NCI-H510A treated with DMSO at 0.1 percent for 48 hours (cell line): ENCODE measurements around the gene NES.

Experiments
- DNase-seq: peaks from one replicate; lab custom pipeline; 2025; lab: John Stamatoyannopoulos, UW

The NES gene

GRCh38 chr1:156676820-156677615, at the start of gene NES:
NES (minus strand) TSS chr1:156677407; CDS start chr1:156677264, 143 bp downstream.
- no peak for DNase-seq

GRCh38 chr1:156726549-156727226, 49.5 kb upstream of the NES start:
- DNase-seq = peak; percentile 79

- DNase-seq = peak; percentile 94
Observed at GRCh38 chr1:156725683-156726280, 48.6 kb upstream of the NES start.

- DNase-seq = no peak
Observed at GRCh38 chr1:156721535-156721934, 44.3 kb upstream of the NES start.

GRCh38 chr1:156721131-156721530, 43.9 kb upstream of the NES start:
- no peak for DNase-seq

GRCh38 chr1:156717351-156717750, 40.1 kb upstream of the NES start:
- no peak for DNase-seq

GRCh38 chr1:156714830-156715229, 37.6 kb upstream of the NES start:
- DNase-seq = no peak

GRCh38 chr1:156712626-156713025, 35.4 kb upstream of the NES start:
- DNase-seq = no peak

- no peak for DNase-seq
Observed at GRCh38 chr1:156711011-156711817, 34.0 kb upstream of the NES start.

- DNase-seq = no peak
Observed at GRCh38 chr1:156709757-156710489, 32.7 kb upstream of the NES start.

- DNase-seq = no peak
Observed at GRCh38 chr1:156709031-156709430, 31.8 kb upstream of the NES start.

GRCh38 chr1:156708218-156708661, 31.0 kb upstream of the NES start:
- DNase-seq = no peak

GRCh38 chr1:156707417-156708217, 30.4 kb upstream of the NES start:
- DNase-seq = no peak

GRCh38 chr1:156706657-156707416, 29.6 kb upstream of the NES start:
- DNase-seq = no peak

GRCh38 chr1:156705918-156706656, 28.9 kb upstream of the NES start:
- DNase-seq = peak; percentile 91

GRCh38 chr1:156705321-156705917, 28.2 kb upstream of the NES start, which contains the start of gene CRABP2:
CRABP2 (minus strand) TSS chr1:156705583; CDS start chr1:156705446, 137 bp downstream.
- DNase-seq = peak; percentile 81

GRCh38 chr1:156704930-156705320, 27.7 kb upstream of the NES start:
- DNase-seq = no peak

- no peak for DNase-seq
Observed at GRCh38 chr1:156704166-156704711, 27.0 kb upstream of the NES start.
